ENCODE results near the gene SPP1. TPM values are rescaled to one million over a fixed set of nuclear protein-coding genes. Genes with fewer than 3 reads are reported as not detected.

SPP1 gene
- total RNA-seq, 1 donor from 2014 or later = 3.7 TPM

GRCh38 chr4:87965501-87965975 lies 10.0 kb upstream of the SPP1 start:
- Mint-ChIP-seq H3K27me3 (peaks cover 3% of the 10 kb centered on the region), H3K4me1 (ENCODE audit: low read depth) (no peaks in the 10 kb centered on the region), H3K27ac (no peak overlapping the region), H3K36me3 (ENCODE audit: insufficient read depth) (no peaks in the 10 kb centered on the region), H3K4me3 (ENCODE audit: low read depth) (no peak overlapping the region), H3K9me3 (ENCODE audit: low read depth) (no peaks in the 10 kb centered on the region)
- no peak for DNase-seq (ENCODE audit: low spot score, unreplicated experiment)
- TF ChIP-seq CTCF (IDR thresholded peaks at IDR 0.05; ENCODE audit: unreplicated experiment) = no peak

DNA sequence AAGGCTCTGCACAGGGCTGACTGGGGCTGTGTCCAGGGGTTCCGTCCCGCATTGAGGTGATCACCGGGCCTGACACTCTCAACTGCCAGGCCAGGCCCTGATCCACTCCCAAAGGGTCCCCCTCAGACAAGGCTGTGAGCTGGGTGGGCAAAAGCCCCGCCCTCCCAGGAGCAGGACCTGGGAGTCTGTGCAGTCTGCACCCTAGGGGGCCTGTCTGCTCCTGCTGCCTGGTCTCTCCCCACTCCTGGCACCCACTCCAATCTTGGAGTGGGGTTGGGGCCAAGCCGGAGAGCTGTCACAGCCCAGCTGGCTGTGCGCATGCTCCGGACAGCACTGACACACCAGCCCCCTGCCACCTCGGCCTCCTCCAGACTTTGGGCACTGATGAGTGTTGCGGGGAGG lies 9.4 kb upstream of the SPP1 start:
- no peak overlapping the region for H3K4me3 Mint-ChIP-seq (ENCODE audit: low read depth)

GRCh38 chr4:87967193-87967592 lies 8.3 kb upstream of the SPP1 start:
- Mint-ChIP-seq H3K27ac (no peak overlapping the region), H3K4me3 (ENCODE audit: low read depth) (no peak overlapping the region), H3K9me3 (ENCODE audit: low read depth) (no peaks in the 10 kb centered on the region), H3K27me3 (peaks cover 3% of the 10 kb centered on the region), H3K4me1 (ENCODE audit: low read depth) (no peaks in the 10 kb centered on the region), H3K36me3 (ENCODE audit: insufficient read depth) (no peaks in the 10 kb centered on the region)
- DNase-seq (ENCODE audit: low spot score, unreplicated experiment) = no peak
- TF ChIP-seq CTCF (IDR thresholded peaks at IDR 0.05; ENCODE audit: unreplicated experiment) = no peak

More for the DNA sequence above, 9.4 kb upstream of the SPP1 start:
- Mint-ChIP-seq H3K9me3 (ENCODE audit: low read depth) (no peaks in the 10 kb centered on the region), H3K27ac (no peak overlapping the region), H3K36me3 (ENCODE audit: insufficient read depth) (no peaks in the 10 kb centered on the region), H3K27me3 (peaks cover 3% of the 10 kb centered on the region), H3K4me1 (ENCODE audit: low read depth) (no peaks in the 10 kb centered on the region)
- DNase-seq (ENCODE audit: low spot score, unreplicated experiment) = no peak
- no peak for TF ChIP-seq CTCF (IDR thresholded peaks at IDR 0.05; ENCODE audit: unreplicated experiment)

DNA sequence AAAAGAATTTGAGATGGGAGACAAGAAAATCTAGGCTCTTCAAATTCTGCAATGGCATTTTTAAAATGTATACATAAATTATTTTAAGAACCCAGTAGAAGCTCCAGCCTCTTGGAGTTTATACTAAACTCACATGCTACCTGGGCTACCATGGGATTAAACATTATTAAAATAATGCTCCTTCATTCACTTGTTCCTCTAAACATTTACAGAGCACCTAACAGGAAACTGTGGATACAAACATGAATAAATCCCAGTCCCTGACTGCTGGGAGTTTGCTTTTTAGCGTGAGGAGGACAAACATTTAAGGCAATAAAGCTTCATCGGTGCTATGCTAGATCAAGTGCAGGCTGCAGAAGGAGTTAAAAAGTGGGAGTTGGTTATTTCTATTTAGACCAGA lies 5.4 kb upstream of the SPP1 start:
- H3K4me1 Mint-ChIP-seq (ENCODE audit: low read depth) = peaks cover 5% of the 10 kb centered on the region
- peaks cover 15% of the 10 kb centered on the region for H3K27me3 Mint-ChIP-seq
- TF ChIP-seq CTCF (IDR thresholded peaks at IDR 0.05; ENCODE audit: unreplicated experiment) = no peak
- no peak overlapping the region for H3K27ac Mint-ChIP-seq
- no peak overlapping the region for H3K4me3 Mint-ChIP-seq (ENCODE audit: low read depth)
- DNase-seq (ENCODE audit: low spot score, unreplicated experiment) = no peak
- no peaks in the 10 kb centered on the region for H3K9me3 Mint-ChIP-seq (ENCODE audit: low read depth)
- H3K36me3 Mint-ChIP-seq (ENCODE audit: insufficient read depth) = no peaks in the 10 kb centered on the region

DNA sequence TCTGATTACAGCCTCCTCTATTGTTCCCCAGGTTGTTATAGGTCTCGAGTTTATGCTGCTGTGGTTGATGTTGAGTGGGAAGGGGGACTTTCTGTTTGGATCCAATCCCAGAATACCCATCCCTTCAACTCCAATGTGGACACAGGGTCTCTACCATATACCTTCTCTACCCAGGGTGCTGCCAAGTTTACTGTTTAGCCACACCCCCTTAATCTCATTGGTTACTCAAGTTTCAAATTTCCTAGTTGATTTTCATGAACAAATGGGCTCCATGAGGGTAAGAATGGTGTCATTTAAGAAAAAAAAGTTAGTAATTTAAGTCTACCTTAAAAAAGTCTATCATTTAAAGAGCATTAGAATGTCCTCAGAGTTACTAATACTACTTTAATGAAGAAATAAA lies 3.6 kb upstream of the SPP1 start:
- no peak for TF ChIP-seq CTCF (IDR thresholded peaks at IDR 0.05; ENCODE audit: unreplicated experiment)
- Mint-ChIP-seq H3K4me1 (ENCODE audit: low read depth) (peaks cover 9% of the 10 kb centered on the region), H3K4me3 (ENCODE audit: low read depth) (no peak overlapping the region), H3K27ac (no peak overlapping the region), H3K36me3 (ENCODE audit: insufficient read depth) (no peaks in the 10 kb centered on the region), H3K9me3 (ENCODE audit: low read depth) (no peaks in the 10 kb centered on the region), H3K27me3 (peaks cover 21% of the 10 kb centered on the region)
- no peak for DNase-seq (ENCODE audit: low spot score, unreplicated experiment)
